Stimulated activated memory B cell treated with anti-CD40 and anti-IgM and Interleukin-4, amounts not matched to agents 10 μg/mL and 1 μg/mL and 100 μg/mL, for 72 hours (primary cell): Measurements from ENCODE around the gene PKMYT1.

ENCODE experiments used
- ATAC-seq: fragments of 150-1000 bp; cut with Tn5 transposase; 2 replicates; pipeline ENCODE4 v1.10.0; 2021
- H3K27ac Mint-ChIP-seq: one replicate; pipeline ENCODE4 v1.8.0; 2022; ENCODE audit warnings: mild to moderate bottlenecking, mixed read lengths
- H3K27me3 Mint-ChIP-seq: one replicate; pipeline ENCODE4 v1.8.0; 2022; ENCODE audit warnings: mixed read lengths
- H3K36me3 Mint-ChIP-seq: one replicate; pipeline ENCODE4 v1.8.0; 2022; ENCODE audit warnings: mixed read lengths
- H3K4me1 Mint-ChIP-seq: one replicate; pipeline ENCODE4 v1.8.0; 2022; ENCODE audit warnings: mixed read lengths
- H3K4me3 Mint-ChIP-seq: one replicate; pipeline ENCODE4 v1.8.0; 2022; ENCODE audit warnings: mild to moderate bottlenecking, moderate library complexity, mixed read lengths
- H3K9me3 Mint-ChIP-seq: one replicate; pipeline ENCODE4 v1.8.0; 2022; ENCODE audit warnings: mixed read lengths

Gene PKMYT1

DNA sequence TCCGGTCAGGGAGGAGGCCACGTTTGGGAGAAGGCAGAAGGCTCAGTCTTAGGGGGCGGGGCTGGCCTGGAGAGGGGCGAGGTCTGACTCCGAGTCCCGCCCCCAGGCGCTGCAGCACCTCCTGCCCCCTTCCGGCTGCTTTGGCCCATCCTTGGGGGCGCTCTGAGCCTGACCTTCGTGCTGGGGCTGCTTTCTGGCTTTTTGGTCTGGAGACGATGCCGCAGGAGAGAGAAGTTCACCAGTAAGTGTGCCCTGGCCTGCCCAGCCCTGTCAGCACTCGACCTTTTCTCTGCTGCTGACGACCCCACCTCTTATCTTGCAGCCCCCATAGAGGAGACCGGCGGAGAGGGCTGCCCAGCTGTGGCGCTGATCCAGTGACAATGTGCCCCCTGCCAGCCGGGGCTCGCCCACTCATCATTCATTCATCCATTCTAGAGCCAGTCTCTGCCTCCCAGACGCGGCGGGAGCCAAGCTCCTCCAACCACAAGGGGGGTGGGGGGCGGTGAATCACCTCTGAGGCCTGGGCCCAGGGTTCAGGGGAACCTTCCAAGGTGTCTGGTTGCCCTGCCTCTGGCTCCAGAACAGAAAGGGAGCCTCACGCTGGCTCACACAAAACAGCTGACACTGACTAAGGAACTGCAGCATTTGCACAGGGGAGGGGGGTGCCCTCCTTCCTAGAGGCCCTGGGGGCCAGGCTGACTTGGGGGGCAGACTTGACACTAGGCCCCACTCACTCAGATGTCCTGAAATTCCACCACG lies 41.4 kb upstream of the PKMYT1 start:
- Mint-ChIP-seq H3K4me1 (peaks cover 67% of the 10 kb centered on the region), H3K9me3 (no peaks in the 10 kb centered on the region), H3K27ac (peak overlapping the region; percentile 83), H3K36me3 (peaks cover 8% of the 10 kb centered on the region), H3K27me3 (peaks cover 22% of the 10 kb centered on the region), H3K4me3 (peak overlapping the region; percentile 81)
- peak; percentile 42 for ATAC-seq

- H3K27me3 Mint-ChIP-seq = peaks cover 23% of the 10 kb centered on the region
- H3K36me3 Mint-ChIP-seq = peaks cover under 1% of the 10 kb centered on the region
Observed at GRCh38 chr16:3020604-3021448, 40.6 kb upstream of the PKMYT1 start.

DNA sequence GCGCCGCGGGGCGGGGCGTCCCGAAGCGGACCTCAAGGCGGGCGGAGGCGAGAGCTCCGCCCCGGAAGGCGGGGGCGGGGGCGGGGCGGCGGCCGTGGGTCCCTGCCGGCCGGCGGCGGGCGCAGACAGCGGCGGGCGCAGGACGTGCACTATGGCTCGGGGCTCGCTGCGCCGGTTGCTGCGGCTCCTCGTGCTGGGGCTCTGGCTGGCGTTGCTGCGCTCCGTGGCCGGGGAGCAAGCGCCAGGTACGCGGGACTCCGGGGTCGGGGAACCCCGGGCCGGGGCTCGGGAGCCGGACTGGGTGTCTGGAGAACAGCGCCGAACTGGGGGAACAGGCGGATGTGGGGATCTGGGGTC lies 40.0 kb upstream of the PKMYT1 start, which contains the start of gene TNFRSF12A:
TSS of gene TNFRSF12A (plus strand) at position 122 of the 357 bp plus-strand sequence. CDS start at position 152, 30 bp downstream.
- Mint-ChIP-seq H3K27ac (peak within 1 kb of the TSS; percentile 83), H3K4me1 (peaks cover 53% of the 10 kb centered on the region), H3K4me3 (peak within 1 kb of the TSS; percentile 84), H3K27me3 (peaks cover 23% of the 10 kb centered on the region), H3K36me3 (no peaks in the 10 kb centered on the region), H3K9me3 (no peaks in the 10 kb centered on the region)
- peak; percentile 42 for ATAC-seq

More at GRCh38 chr16:3020604-3021448, 40.6 kb upstream of the PKMYT1 start:
- no peaks in the 10 kb centered on the region for H3K9me3 Mint-ChIP-seq
- H3K4me1 Mint-ChIP-seq = peaks cover 59% of the 10 kb centered on the region
- H3K27ac Mint-ChIP-seq = peak overlapping the region; percentile 83
- no peak for ATAC-seq
- H3K4me3 Mint-ChIP-seq = peak overlapping the region; percentile 84

DNA sequence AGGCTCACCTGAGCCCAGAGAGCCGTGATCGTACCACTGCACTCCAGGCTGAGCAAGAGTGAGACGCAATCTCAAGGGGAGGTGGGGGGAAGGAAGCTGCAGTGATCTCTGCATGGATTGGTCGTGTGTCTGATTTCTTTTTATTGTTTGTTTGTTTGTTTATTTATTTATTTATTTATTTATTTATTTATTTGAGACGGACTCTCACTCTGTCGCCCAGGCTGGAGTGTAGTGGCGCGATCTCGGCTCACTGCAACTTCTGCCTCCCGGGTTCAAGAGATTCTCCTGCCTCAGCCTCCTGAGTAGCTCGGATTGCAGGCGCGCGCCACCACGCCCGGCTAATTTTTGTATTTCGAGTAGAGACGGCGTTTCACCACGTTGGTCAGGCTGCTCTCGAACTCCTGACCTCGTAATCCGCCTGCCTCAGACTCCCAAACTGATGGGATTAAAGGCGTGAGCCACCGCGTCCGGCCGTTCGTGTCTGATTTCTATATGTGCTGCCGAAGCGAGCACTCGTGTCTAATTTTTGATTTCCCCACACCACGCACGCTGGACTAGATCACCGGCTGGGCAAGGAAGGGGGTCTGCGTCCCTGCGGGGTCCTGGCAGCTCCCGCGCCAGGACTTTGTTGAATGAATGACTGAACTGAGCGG lies 39.5 kb upstream of the PKMYT1 start:
- Mint-ChIP-seq H3K4me1 (peaks cover 51% of the 10 kb centered on the region), H3K27me3 (peaks cover 23% of the 10 kb centered on the region)

GRCh38 chr16:3017794-3018506 lies 37.7 kb upstream of the PKMYT1 start, which contains the start of gene CLDN6:
Gene CLDN6 (minus strand): TSS chr16:3018183. CDS start chr16:3016021, 2,162 bp downstream.
- H3K9me3 Mint-ChIP-seq = no peaks in the 10 kb centered on the region
- H3K36me3 Mint-ChIP-seq = no peaks in the 10 kb centered on the region
- no peak within 1 kb of the TSS for H3K27ac Mint-ChIP-seq
- peaks cover 37% of the 10 kb centered on the region for H3K4me1 Mint-ChIP-seq
- ATAC-seq = no peak
- no peak within 1 kb of the TSS for H3K4me3 Mint-ChIP-seq
- H3K27me3 Mint-ChIP-seq = peaks cover 40% of the 10 kb centered on the region

More for the DNA sequence above, 39.5 kb upstream of the PKMYT1 start:
- peak overlapping the region; percentile 83 for H3K27ac Mint-ChIP-seq
- no peaks in the 10 kb centered on the region for H3K36me3 Mint-ChIP-seq
- H3K9me3 Mint-ChIP-seq = no peaks in the 10 kb centered on the region
- peak overlapping the region; percentile 84 for H3K4me3 Mint-ChIP-seq
- no peak for ATAC-seq

DNA sequence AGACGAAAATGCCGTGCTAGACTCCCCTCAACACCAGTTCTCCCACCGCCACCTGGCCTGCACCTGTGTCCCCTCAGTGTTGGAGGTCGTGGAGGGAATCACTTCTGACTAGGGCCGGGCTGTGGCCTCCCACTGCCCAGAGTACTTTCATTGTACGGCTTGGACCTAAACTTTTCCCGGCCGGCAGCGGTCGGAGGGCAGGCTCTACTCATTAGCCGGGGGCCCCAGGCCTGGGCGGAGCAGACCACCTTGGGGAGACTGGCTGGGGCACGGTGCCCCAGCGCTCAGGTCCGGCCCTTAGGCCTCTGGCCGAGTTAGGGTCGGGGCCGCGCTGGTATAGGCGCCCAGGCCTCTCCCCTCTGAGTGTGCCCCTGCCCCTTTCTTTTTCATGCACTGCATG lies 37.1 kb upstream of the PKMYT1 start:
- Mint-ChIP-seq H3K4me1 (peaks cover 31% of the 10 kb centered on the region), H3K36me3 (no peaks in the 10 kb centered on the region), H3K4me3 (no peak overlapping the region), H3K27ac (no peak overlapping the region), H3K9me3 (no peaks in the 10 kb centered on the region), H3K27me3 (peaks cover 46% of the 10 kb centered on the region)
- ATAC-seq = no peak

DNA sequence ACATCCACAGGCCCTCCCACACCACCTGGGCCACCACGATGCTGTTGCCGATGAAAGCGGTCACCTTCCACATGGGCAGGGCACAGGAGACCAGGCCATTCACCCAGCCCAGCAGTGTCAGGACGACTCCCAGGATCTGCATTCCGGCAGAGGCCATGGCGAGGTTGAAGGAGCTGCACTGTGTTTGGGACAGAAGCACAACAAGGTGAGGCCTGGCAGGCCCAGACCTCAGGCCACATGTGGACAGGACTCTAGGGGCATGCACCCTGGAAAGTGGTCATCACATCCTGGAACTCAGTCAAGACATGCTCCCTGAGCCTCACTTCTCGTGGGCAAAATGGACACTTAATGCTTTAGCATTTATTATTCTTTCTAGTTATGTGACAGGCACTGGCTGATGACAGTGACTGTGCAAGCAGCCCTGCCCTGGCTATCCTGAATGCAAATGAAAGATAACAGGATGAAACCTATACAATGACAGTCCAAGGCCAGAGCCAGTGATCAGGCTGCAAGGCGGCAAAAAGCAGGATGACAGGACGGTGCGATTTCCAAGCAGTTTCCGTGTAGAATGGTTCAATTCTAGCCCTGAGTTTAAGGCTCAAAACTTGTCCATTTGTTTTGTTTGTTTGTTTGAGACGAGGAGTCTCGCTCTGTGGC lies 35.7 kb upstream of the PKMYT1 start:
- no peak for ATAC-seq
- no peak overlapping the region for H3K4me3 Mint-ChIP-seq
- no peaks in the 10 kb centered on the region for H3K9me3 Mint-ChIP-seq

GRCh38 chr16:3014971-3015370 lies 34.7 kb upstream of the PKMYT1 start:
- Mint-ChIP-seq H3K27me3 (peaks cover 61% of the 10 kb centered on the region), H3K9me3 (no peaks in the 10 kb centered on the region), H3K27ac (no peak overlapping the region), H3K4me1 (peaks cover 9% of the 10 kb centered on the region), H3K36me3 (no peaks in the 10 kb centered on the region), H3K4me3 (no peak overlapping the region)
- ATAC-seq = no peak

More for the DNA sequence above, 35.7 kb upstream of the PKMYT1 start:
- Mint-ChIP-seq H3K27ac (no peak overlapping the region), H3K27me3 (peaks cover 59% of the 10 kb centered on the region), H3K4me1 (peaks cover 18% of the 10 kb centered on the region), H3K36me3 (no peaks in the 10 kb centered on the region)

- H3K4me1 Mint-ChIP-seq = peaks cover 6% of the 10 kb centered on the region
- H3K9me3 Mint-ChIP-seq = no peaks in the 10 kb centered on the region
- H3K4me3 Mint-ChIP-seq = no peak overlapping the region
- no peak for ATAC-seq
- H3K27me3 Mint-ChIP-seq = peaks cover 61% of the 10 kb centered on the region
- no peaks in the 10 kb centered on the region for H3K36me3 Mint-ChIP-seq
- no peak overlapping the region for H3K27ac Mint-ChIP-seq
Observed at GRCh38 chr16:3013998-3014690, 33.9 kb upstream of the PKMYT1 start.

GRCh38 chr16:3013491-3013951 lies 33.3 kb upstream of the PKMYT1 start:
- H3K4me1 Mint-ChIP-seq = peaks cover 9% of the 10 kb centered on the region
- no peak overlapping the region for H3K4me3 Mint-ChIP-seq
- no peaks in the 10 kb centered on the region for H3K9me3 Mint-ChIP-seq
- peak; percentile 15 for ATAC-seq
- H3K27me3 Mint-ChIP-seq = peaks cover 63% of the 10 kb centered on the region
- no peaks in the 10 kb centered on the region for H3K36me3 Mint-ChIP-seq
- no peak overlapping the region for H3K27ac Mint-ChIP-seq

- Mint-ChIP-seq H3K27me3 (peaks cover 63% of the 10 kb centered on the region), H3K4me1 (peaks cover 11% of the 10 kb centered on the region), H3K36me3 (no peaks in the 10 kb centered on the region), H3K4me3 (no peak within 1 kb of the TSS), H3K27ac (no peak within 1 kb of the TSS), H3K9me3 (no peaks in the 10 kb centered on the region)
- ATAC-seq = no peak
Observed at GRCh38 chr16:3012828-3013420, 32.7 kb upstream of the PKMYT1 start, which contains the start of gene CLDN9. Gene CLDN9 (plus strand): TSS chr16:3012923. CDS start chr16:3013363, 440 bp downstream.

GRCh38 chr16:3012246-3012645 lies 32.0 kb upstream of the PKMYT1 start:
- Mint-ChIP-seq H3K36me3 (no peaks in the 10 kb centered on the region), H3K4me1 (peaks cover 16% of the 10 kb centered on the region), H3K27ac (no peak overlapping the region), H3K27me3 (peaks cover 63% of the 10 kb centered on the region), H3K9me3 (no peaks in the 10 kb centered on the region), H3K4me3 (no peak overlapping the region)
- no peak for ATAC-seq

- H3K4me1 Mint-ChIP-seq = peaks cover 23% of the 10 kb centered on the region
Observed at GRCh38 chr16:3010510-3010909, 30.3 kb upstream of the PKMYT1 start.

More at GRCh38 chr16:3010510-3010909, 30.3 kb upstream of the PKMYT1 start:
- Mint-ChIP-seq H3K36me3 (no peaks in the 10 kb centered on the region), H3K27me3 (peaks cover 72% of the 10 kb centered on the region), H3K4me3 (no peak overlapping the region), H3K27ac (no peak overlapping the region), H3K9me3 (no peaks in the 10 kb centered on the region)
- ATAC-seq = no peak
